ENCODE measurements around the gene AGTPBP1.

AGTPBP1 gene

GRCh38 chr9:85666086-85666485 is 75.7 kb downstream of the AGTPBP1 start:
- TF ChIP-seq CTCF (IDR thresholded peaks at IDR 0.05; ENCODE audit: low read depth, low read length) (no peak), EZH2phosphoT487 (IDR thresholded peaks at IDR 0.05; ENCODE audit: low read depth) (no peak)
- H2AFZ ChIP-seq (ENCODE audit: low read depth, low read length) = no peak overlapping the region
- no peaks in the 10 kb centered on the region for H3K36me3 ChIP-seq (replicated peaks; ENCODE audit: low read depth, low read length)
- no peaks in the 10 kb centered on the region for H4K20me1 ChIP-seq (ENCODE audit: insufficient read depth, low read length)
- no peaks in the 10 kb centered on the region for H3K79me2 ChIP-seq (ENCODE audit: low read length)
- H3K4me2 ChIP-seq (ENCODE audit: low read length) = no peak overlapping the region
- H3K4me1 ChIP-seq (ENCODE audit: low read length) = no peaks in the 10 kb centered on the region
- no peak overlapping the region for H3K9ac ChIP-seq (ENCODE audit: low read length)
- H3K9me3 ChIP-seq (ENCODE audit: insufficient read depth, low read length) = no peaks in the 10 kb centered on the region
- H3K27me3 ChIP-seq (ENCODE audit: low read depth, low read length) = no peaks in the 10 kb centered on the region
- H3K27ac ChIP-seq (ENCODE audit: low read length) = no peak overlapping the region
- H3K4me3 ChIP-seq (ENCODE audit: low read length) = no peak overlapping the region

- H3K4me2 ChIP-seq (ENCODE audit: low read length) = no peak overlapping the region
These were observed 79.2 kb downstream of the AGTPBP1 start for GRCh38 chr9:85662573-85662972.

GRCh38 chr9:85658716-85659115 is 83.0 kb downstream of the AGTPBP1 start:
- Histone ChIP-seq H3K36me3 (replicated peaks; ENCODE audit: low read depth, low read length) (no peaks in the 10 kb centered on the region), H3K4me2 (ENCODE audit: low read length) (no peak overlapping the region), H3K9ac (ENCODE audit: low read length) (no peak overlapping the region), H3K9me3 (ENCODE audit: insufficient read depth, low read length) (no peaks in the 10 kb centered on the region), H3K79me2 (ENCODE audit: low read length) (no peaks in the 10 kb centered on the region), H3K4me3 (ENCODE audit: low read length) (no peak overlapping the region), H4K20me1 (ENCODE audit: insufficient read depth, low read length) (no peaks in the 10 kb centered on the region), H3K27me3 (ENCODE audit: low read depth, low read length) (no peaks in the 10 kb centered on the region), H3K27ac (ENCODE audit: low read length) (no peak overlapping the region), H3K4me1 (ENCODE audit: low read length) (no peaks in the 10 kb centered on the region), H2AFZ (ENCODE audit: low read depth, low read length) (no peak overlapping the region)
- TF ChIP-seq CTCF (IDR thresholded peaks at IDR 0.05; ENCODE audit: low read depth, low read length) (no peak), EZH2phosphoT487 (IDR thresholded peaks at IDR 0.05; ENCODE audit: low read depth) (no peak)

More at GRCh38 chr9:85662573-85662972, 79.2 kb downstream of the AGTPBP1 start:
- Histone ChIP-seq H3K27ac (ENCODE audit: low read length) (no peak overlapping the region), H3K9ac (ENCODE audit: low read length) (no peak overlapping the region), H3K27me3 (ENCODE audit: low read depth, low read length) (no peaks in the 10 kb centered on the region), H3K36me3 (replicated peaks; ENCODE audit: low read depth, low read length) (no peaks in the 10 kb centered on the region), H3K9me3 (ENCODE audit: insufficient read depth, low read length) (no peaks in the 10 kb centered on the region), H3K4me1 (ENCODE audit: low read length) (no peaks in the 10 kb centered on the region), H2AFZ (ENCODE audit: low read depth, low read length) (no peak overlapping the region), H3K79me2 (ENCODE audit: low read length) (no peaks in the 10 kb centered on the region), H3K4me3 (ENCODE audit: low read length) (no peak overlapping the region), H4K20me1 (ENCODE audit: insufficient read depth, low read length) (no peaks in the 10 kb centered on the region)
- no peak for TF ChIP-seq CTCF (IDR thresholded peaks at IDR 0.05; ENCODE audit: low read depth, low read length)
- TF ChIP-seq EZH2phosphoT487 (IDR thresholded peaks at IDR 0.05; ENCODE audit: low read depth) = no peak

GRCh38 chr9:85653153-85653552 is 88.6 kb downstream of the AGTPBP1 start:
- Histone ChIP-seq H3K4me1 (ENCODE audit: low read length) (peaks cover 1% of the 10 kb centered on the region), H3K9ac (ENCODE audit: low read length) (no peak overlapping the region), H4K20me1 (ENCODE audit: insufficient read depth, low read length) (peaks cover under 1% of the 10 kb centered on the region; the same call in 1 of the 2 replicates), H3K79me2 (ENCODE audit: low read length) (no peaks in the 10 kb centered on the region), H3K36me3 (replicated peaks; ENCODE audit: low read depth, low read length) (peaks cover 1% of the 10 kb centered on the region), H2AFZ (ENCODE audit: low read depth, low read length) (no peak overlapping the region), H3K4me3 (ENCODE audit: low read length) (no peak overlapping the region), H3K4me2 (ENCODE audit: low read length) (no peak overlapping the region), H3K27ac (ENCODE audit: low read length) (no peak overlapping the region), H3K27me3 (ENCODE audit: low read depth, low read length) (no peaks in the 10 kb centered on the region), H3K9me3 (ENCODE audit: insufficient read depth, low read length) (no peaks in the 10 kb centered on the region)
- no peak for TF ChIP-seq CTCF (IDR thresholded peaks at IDR 0.05; ENCODE audit: low read depth, low read length)
- TF ChIP-seq EZH2phosphoT487 (IDR thresholded peaks at IDR 0.05; ENCODE audit: low read depth) = no peak

Data from OCI-LY3 (cell line).